ENCODE results near the gene APEX1. TPM values are rescaled to one million over a fixed set of nuclear protein-coding genes. Genes with fewer than 3 reads are reported as not detected.

Gene APEX1
- total and polyA plus RNA-seq, 2 of the 8 experiments (the other 6 are each of a cell fraction or from before 2014, with no cell fraction given) = 384 to 700 TPM

Small RNAs within 50 kb of the gene (small RNA-seq; reads per million reads assigned to genes)
- gene RNA5SP382 (ENCODE audit: insufficient read depth) = 1.9 reads per million, percentile 12 among the genes with 10 or more reads in this experiment

Other genes starting within 250 kb of the APEX1 start
- gene OR11H6, start 231.5 kb upstream of the APEX1 start, total RNA-seq (2021; fragmentation: NEBNext Ultra II Directional; extraction: Animal tissue kit (Norgen Biotek cat#: 25700)) = not detected in 2 replicates
- gene OR11H6, start 231.5 kb upstream of the APEX1 start, polyA plus RNA-seq (2011; rRNA removed) = not detected in 2 replicates
- not detected in 2 replicates for gene OR11H7, start 226.2 kb upstream of the APEX1 start, total RNA-seq (2021; fragmentation: NEBNext Ultra II Directional; extraction: Animal tissue kit (Norgen Biotek cat#: 25700))
- gene OR11H7, start 226.2 kb upstream of the APEX1 start, polyA plus RNA-seq (2011; rRNA removed) = not detected in 2 replicates
- not detected in 2 replicates for gene OR11H4, start 215.9 kb upstream of the APEX1 start, total RNA-seq (2021; fragmentation: NEBNext Ultra II Directional; extraction: Animal tissue kit (Norgen Biotek cat#: 25700))
- gene OR11H4, start 215.9 kb upstream of the APEX1 start, polyA plus RNA-seq (2011; rRNA removed) = not detected in 2 replicates
- gene TTC5, start 149.3 kb upstream of the APEX1 start, total RNA-seq (2021; fragmentation: NEBNext Ultra II Directional; extraction: Animal tissue kit (Norgen Biotek cat#: 25700)) = 18.0 and 20.7 TPM in 2 replicates
- gene TTC5, start 149.3 kb upstream of the APEX1 start, polyA plus RNA-seq (2011; rRNA removed) = 6.4 and 9.1 TPM in 2 replicates
- 156 and 173 TPM in 2 replicates for gene CCNB1IP1, start 121.9 kb upstream of the APEX1 start, total RNA-seq (2021; fragmentation: NEBNext Ultra II Directional; extraction: Animal tissue kit (Norgen Biotek cat#: 25700))
- gene CCNB1IP1, start 121.9 kb upstream of the APEX1 start, polyA plus RNA-seq (2011; rRNA removed) = 180 and 277 TPM in 2 replicates
- 41.7 and 42.9 TPM in 2 replicates for gene PARP2, start 111.6 kb upstream of the APEX1 start, total RNA-seq (2021; fragmentation: NEBNext Ultra II Directional; extraction: Animal tissue kit (Norgen Biotek cat#: 25700))
- gene PARP2, start 111.6 kb upstream of the APEX1 start, polyA plus RNA-seq (2011; rRNA removed) = 14.8 and 27.7 TPM in 2 replicates
- gene TEP1, start 41.7 kb upstream of the APEX1 start, total RNA-seq (2021; fragmentation: NEBNext Ultra II Directional; extraction: Animal tissue kit (Norgen Biotek cat#: 25700)) = 9.6 and 10.7 TPM in 2 replicates
- 6.9 and 8.7 TPM in 2 replicates for gene TEP1, start 41.7 kb upstream of the APEX1 start, polyA plus RNA-seq (2011; rRNA removed)
- 0.11 TPM in 1 of 2 replicates, not detected in the other for gene KLHL33, start 19.1 kb upstream of the APEX1 start, total RNA-seq (2021; fragmentation: NEBNext Ultra II Directional; extraction: Animal tissue kit (Norgen Biotek cat#: 25700))
- gene KLHL33, start 19.1 kb upstream of the APEX1 start, polyA plus RNA-seq (2011; rRNA removed) = 0.17 and 0.20 TPM in 2 replicates
- 34.4 and 42.3 TPM in 2 replicates for gene OSGEP, start 414 bp upstream of the APEX1 start, total RNA-seq (2021; fragmentation: NEBNext Ultra II Directional; extraction: Animal tissue kit (Norgen Biotek cat#: 25700))
- gene OSGEP, start 414 bp upstream of the APEX1 start, polyA plus RNA-seq (2011; rRNA removed) = 78.6 and 89.5 TPM in 2 replicates
- gene PIP4P1, start 6.2 kb downstream of the APEX1 start, total RNA-seq (2021; fragmentation: NEBNext Ultra II Directional; extraction: Animal tissue kit (Norgen Biotek cat#: 25700)) = 29.5 and 33.4 TPM in 2 replicates
- 60.0 and 67.7 TPM in 2 replicates for gene PIP4P1, start 6.2 kb downstream of the APEX1 start, polyA plus RNA-seq (2011; rRNA removed)
- 108 and 110 TPM in 2 replicates for gene PNP, start 14.2 kb downstream of the APEX1 start, total RNA-seq (2021; fragmentation: NEBNext Ultra II Directional; extraction: Animal tissue kit (Norgen Biotek cat#: 25700))
- 97.6 and 130 TPM in 2 replicates for gene PNP, start 14.2 kb downstream of the APEX1 start, polyA plus RNA-seq (2011; rRNA removed)
- 0.67 TPM in 1 of 2 replicates, not detected in the other for gene RNASE10, start 50.3 kb downstream of the APEX1 start, total RNA-seq (2021; fragmentation: NEBNext Ultra II Directional; extraction: Animal tissue kit (Norgen Biotek cat#: 25700))
- gene RNASE10, start 50.3 kb downstream of the APEX1 start, polyA plus RNA-seq (2011; rRNA removed) = not detected in 2 replicates
- not detected in 2 replicates for gene RNASE9, start 105.8 kb downstream of the APEX1 start, total RNA-seq (2021; fragmentation: NEBNext Ultra II Directional; extraction: Animal tissue kit (Norgen Biotek cat#: 25700))
- gene RNASE9, start 105.8 kb downstream of the APEX1 start, polyA plus RNA-seq (2011; rRNA removed) = 0.06 TPM in 2 replicates
- gene RNASE11, start 132.8 kb downstream of the APEX1 start, total RNA-seq (2021; fragmentation: NEBNext Ultra II Directional; extraction: Animal tissue kit (Norgen Biotek cat#: 25700)) = not detected in 2 replicates
- not detected in 2 replicates for gene RNASE11, start 132.8 kb downstream of the APEX1 start, polyA plus RNA-seq (2011; rRNA removed)
- gene RNASE12, start 136.2 kb downstream of the APEX1 start, total RNA-seq (2021; fragmentation: NEBNext Ultra II Directional; extraction: Animal tissue kit (Norgen Biotek cat#: 25700)) = not detected in 2 replicates
- not detected in 2 replicates for gene RNASE12, start 136.2 kb downstream of the APEX1 start, polyA plus RNA-seq (2011; rRNA removed)
- not detected in 2 replicates for gene OR6S1, start 186.5 kb downstream of the APEX1 start, total RNA-seq (2021; fragmentation: NEBNext Ultra II Directional; extraction: Animal tissue kit (Norgen Biotek cat#: 25700))
- gene OR6S1, start 186.5 kb downstream of the APEX1 start, polyA plus RNA-seq (2011; rRNA removed) = not detected in 2 replicates
- gene RNASE4, start 229.3 kb downstream of the APEX1 start, total RNA-seq (2021; fragmentation: NEBNext Ultra II Directional; extraction: Animal tissue kit (Norgen Biotek cat#: 25700)) = 0.38 and 0.61 TPM in 2 replicates
- 3.5 and 3.7 TPM in 2 replicates for gene RNASE4, start 229.3 kb downstream of the APEX1 start, polyA plus RNA-seq (2011; rRNA removed)
- gene ANG, start 233.5 kb downstream of the APEX1 start, total RNA-seq (2021; fragmentation: NEBNext Ultra II Directional; extraction: Animal tissue kit (Norgen Biotek cat#: 25700)) = 2.2 and 4.3 TPM in 2 replicates
- 4.4 and 4.6 TPM in 2 replicates for gene ANG, start 233.5 kb downstream of the APEX1 start, polyA plus RNA-seq (2011; rRNA removed)